IMR-90 (cell line): Measurements from ENCODE around the gene SPTLC1.

Experiments used
- BHLHE40 ChIP-seq: fragments of 150-350 bp; IDR thresholded peaks from 2 replicates; pipeline ENCODE4 v1.6.1; 2016; ENCODE audit warnings: mild to moderate bottlenecking, low read depth, low read length
- CTCF ChIP-seq: conservative IDR thresholded peaks from 2 replicates; pipeline ENCODE4 v1.5.1; 2012; ENCODE audit warnings: mild to moderate bottlenecking, low read depth, low read length, improper control_type of control experiment
- MXI1 ChIP-seq: IDR thresholded peaks from 2 replicates; pipeline ENCODE4 v1.6.1; 2012; ENCODE audit warnings: low read depth, mild to moderate bottlenecking, low read length, moderate library complexity, borderline replicate concordance
- POLR2A ChIP-seq: IDR thresholded peaks from 2 replicates; pipeline ENCODE4 v1.6.1; 2012; ENCODE audit warnings: mild to moderate bottlenecking, low read depth, low read length

DNA sequence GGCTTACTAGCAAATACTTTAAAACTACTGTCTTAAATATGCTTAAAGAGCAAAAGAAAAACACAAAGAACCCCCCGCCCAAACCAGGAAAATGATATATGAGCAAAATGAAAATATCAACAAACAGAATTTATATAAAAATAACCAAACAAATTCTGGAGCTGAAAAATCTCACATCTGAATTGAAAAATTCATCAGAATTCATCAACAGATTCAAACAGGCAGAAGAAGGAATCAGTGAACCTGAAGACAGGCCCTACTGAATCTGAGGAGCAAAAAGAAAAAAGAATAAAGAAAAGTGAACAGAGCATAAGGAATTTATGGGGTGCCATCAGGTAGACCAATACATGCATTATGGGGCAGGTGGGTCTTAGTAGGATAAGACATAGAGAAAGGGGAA lies 49.8 kb upstream of the SPTLC1 start:
- no peak for TF ChIP-seq POLR2A
- TF ChIP-seq BHLHE40, result no peak
- no peak for TF ChIP-seq MXI1
- TF ChIP-seq CTCF, result no peak
